Frontal cortex (tissue), 4 donors: ENCODE results near the gene CDCP1. TPM values are rescaled to one million over a fixed set of nuclear protein-coding genes. Genes with fewer than 3 reads are reported as not detected.

Experiments used
- DNase-seq, 2 donors: peaks; one replicate each; pipeline ENCODE4 v3.0.0; 2012; ENCODE audit warnings: low spot score in 2 of 2
- FAIRE-seq: peaks from 2 replicates; lab custom pipeline; 2012; peaks lifted over from hg19 to GRCh38; lab: Jason Lieb, UNC
- total RNA-seq: library from RNA; depleted of rRNA; stranded (reverse); fragments of >200 nt; gene quantifications from one replicate; pipeline ENCODE4 v1.2.3, GENCODE V29; 2014
- donor health status: control.
- donor health status: control.
- donor health status: control.

Gene CDCP1, protein sequence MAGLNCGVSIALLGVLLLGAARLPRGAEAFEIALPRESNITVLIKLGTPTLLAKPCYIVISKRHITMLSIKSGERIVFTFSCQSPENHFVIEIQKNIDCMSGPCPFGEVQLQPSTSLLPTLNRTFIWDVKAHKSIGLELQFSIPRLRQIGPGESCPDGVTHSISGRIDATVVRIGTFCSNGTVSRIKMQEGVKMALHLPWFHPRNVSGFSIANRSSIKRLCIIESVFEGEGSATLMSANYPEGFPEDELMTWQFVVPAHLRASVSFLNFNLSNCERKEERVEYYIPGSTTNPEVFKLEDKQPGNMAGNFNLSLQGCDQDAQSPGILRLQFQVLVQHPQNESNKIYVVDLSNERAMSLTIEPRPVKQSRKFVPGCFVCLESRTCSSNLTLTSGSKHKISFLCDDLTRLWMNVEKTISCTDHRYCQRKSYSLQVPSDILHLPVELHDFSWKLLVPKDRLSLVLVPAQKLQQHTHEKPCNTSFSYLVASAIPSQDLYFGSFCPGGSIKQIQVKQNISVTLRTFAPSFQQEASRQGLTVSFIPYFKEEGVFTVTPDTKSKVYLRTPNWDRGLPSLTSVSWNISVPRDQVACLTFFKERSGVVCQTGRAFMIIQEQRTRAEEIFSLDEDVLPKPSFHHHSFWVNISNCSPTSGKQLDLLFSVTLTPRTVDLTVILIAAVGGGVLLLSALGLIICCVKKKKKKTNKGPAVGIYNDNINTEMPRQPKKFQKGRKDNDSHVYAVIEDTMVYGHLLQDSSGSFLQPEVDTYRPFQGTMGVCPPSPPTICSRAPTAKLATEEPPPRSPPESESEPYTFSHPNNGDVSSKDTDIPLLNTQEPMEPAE
- 0.41 TPM for total RNA-seq

DNA sequence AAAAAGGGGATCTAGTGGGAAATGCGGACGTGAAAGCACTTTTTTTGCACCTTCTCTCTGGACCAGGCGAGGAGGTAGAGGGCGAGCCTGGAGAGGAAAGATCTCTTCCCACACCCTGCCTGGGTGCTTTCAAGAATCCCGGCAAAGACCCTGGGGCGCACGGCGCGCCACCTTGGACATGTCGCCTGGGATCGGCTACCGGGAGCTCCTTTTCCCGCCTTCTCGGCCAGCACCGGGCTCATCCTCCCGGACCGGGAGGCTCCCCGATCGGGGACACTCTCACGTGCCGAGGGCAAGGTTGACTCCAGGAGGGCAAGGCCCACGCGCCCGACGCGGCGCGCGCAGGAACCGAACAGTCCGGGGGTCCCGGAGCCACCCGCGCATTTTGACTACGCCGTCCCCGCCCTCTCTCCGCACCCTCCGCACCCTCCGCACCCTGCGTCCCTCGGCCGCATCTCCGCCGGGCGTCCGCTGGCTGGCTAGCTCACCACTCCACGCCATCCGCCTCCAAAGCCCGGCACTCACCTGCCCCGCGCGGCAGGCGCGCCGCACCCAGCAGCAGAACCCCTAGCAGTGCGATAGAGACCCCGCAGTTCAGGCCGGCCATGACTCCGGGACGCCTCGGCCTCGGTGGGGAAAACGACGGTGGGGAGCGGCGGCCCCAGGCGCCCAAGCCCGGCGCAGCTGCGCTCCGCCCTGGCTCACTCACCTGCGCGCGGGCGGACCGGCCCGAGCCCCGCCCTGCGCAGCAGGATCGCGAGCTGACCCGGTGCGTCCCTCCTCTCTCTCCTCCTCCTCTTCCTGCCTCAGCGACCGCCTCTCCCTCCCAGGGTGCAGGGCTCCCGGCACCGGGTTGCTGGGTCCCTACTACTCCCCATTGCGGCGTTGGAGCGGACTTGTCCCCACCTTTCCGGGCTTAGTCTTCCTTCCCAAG is at the start of gene CDCP1:
Gene CDCP1, minus strand, starts transcription at position 698 of the 934 bp plus-strand sequence. Its CDS starts 91 bp downstream, at position 607.
- DNase-seq (no peak), FAIRE-seq (no peak)

DNA sequence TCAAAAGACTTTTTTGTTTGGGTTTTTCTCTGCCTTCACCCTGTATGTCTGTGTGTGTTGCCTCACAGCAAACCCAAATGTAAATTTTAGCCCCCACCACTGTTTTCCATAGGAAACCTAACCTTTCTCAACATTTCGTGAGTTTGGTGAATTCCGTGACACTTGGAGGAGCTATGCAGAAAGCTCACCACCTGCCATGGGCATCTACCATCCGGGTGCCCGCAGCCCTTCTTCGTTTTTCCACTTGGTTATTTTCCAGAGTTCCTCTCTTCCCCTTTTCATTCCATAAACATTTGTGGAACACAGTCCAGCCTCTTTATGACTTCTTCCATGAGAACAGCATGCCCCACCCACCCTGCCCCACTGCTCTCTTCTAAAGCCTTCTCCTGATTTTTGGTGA is 48.6 kb upstream of the CDCP1 start:
- FAIRE-seq: no peak
- no peak for DNase-seq

DNA sequence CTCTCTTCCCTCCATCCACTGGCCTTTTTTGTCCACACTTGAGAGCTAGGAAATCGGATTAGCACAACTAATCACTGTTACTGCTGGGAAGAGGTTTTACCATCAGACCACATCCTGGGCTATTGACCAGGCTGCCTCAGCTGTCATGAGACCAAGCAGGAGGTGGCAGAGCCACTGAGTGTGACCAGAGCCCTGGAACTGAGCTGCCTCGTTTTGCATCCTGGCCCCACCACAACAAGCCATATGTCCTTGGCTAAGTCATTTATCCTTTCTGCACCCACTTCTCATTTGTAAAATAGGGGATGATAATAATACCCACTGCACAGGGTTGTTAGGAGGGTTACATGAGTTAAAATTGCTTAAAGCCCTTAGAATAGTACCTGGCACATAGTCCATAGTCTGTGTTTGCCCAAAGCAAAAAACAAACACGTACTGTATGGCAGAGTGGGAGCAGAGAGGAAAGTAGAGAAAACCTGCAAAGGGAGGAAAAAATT is 45.8 kb upstream of the CDCP1 start:
- DNase-seq (no peak), FAIRE-seq (no peak)

DNA sequence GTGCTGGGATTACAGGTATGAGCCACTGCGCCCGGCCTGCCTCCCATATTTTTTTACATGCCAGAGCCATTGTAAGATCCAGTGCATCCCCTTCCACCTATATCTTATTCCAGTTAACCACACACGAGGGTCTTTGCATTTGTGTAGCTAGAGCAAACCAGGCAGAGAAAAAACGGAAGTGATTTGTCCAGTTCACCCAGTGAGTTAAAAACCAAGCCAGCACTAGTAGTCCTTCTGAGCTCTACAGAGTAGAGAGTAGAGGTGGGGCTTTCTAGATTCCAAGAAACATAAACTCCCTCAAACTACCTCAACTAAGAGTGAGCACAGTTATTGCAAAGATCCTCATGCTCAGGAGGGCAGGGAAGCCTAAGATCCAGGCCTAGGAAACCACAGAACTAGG is 45.2 kb upstream of the CDCP1 start:
- no peak for DNase-seq
- FAIRE-seq: no peak

DNA sequence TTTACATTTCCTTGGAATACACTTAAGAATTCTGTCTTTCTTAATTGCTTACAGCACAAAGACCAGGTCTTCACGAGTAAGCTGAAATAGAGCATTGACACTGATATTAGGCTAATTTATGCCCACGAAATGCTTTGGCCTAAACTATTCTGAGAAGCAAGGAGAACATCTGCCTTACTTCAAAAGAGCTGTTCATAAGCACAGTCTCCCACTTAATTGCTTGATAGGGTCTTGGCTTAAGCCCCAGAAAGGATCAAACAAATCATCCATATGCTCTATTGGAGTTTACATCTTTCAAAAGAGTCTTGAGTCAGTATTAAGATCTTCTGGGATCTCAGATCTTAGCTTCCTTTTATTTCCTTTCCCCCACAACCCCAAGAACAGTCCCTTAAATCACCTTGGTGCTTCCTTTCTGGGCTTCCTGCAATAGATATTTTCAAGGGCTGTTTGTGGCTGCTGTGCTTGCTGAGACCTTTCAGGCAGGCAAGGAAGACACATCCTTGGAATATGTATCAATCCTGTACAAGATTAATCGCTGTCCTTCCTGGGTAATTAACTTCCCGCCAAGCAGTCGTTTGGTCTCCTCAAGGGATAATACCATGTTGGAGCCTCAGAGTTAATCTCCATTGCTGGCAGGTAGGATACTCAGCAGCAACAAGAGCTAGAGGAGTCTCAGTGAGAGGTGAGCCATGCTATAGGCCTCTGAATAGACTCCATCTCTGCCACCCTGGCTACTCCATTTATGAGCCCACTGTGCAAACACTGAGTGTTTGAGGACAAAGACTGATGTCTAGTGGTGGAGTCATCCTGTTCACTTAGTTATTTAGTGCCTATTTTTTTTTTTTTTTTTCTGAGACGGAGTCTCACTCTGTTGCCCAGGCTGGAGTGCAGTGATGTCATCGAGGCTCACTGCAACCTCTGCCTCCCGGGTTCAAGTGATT is 42.8 kb upstream of the CDCP1 start:
- FAIRE-seq (no peak), DNase-seq (no peak)

DNA sequence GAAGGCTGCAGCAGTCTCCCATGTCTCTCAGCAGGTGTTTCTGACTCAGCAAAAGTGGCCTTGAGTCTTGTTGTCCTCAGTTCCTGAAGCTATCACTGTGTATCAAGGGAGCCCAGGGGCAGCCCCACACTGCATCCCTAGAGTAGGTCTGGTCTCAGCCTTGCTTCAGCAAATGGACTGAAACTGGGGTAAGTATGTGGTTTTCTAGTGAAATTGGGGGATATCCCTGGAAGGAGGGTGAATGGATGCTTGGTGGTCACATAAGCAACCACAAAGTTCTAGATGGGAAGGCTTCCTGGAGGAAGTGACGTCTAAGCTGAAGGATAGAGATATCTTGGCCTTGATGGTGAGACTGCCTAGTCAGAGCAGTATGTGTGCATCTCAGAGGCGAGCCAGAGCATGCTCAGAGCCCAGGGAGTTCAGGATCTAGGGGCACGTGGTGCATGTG is 41.5 kb upstream of the CDCP1 start:
- DNase-seq (no peak), FAIRE-seq (no peak)

DNA sequence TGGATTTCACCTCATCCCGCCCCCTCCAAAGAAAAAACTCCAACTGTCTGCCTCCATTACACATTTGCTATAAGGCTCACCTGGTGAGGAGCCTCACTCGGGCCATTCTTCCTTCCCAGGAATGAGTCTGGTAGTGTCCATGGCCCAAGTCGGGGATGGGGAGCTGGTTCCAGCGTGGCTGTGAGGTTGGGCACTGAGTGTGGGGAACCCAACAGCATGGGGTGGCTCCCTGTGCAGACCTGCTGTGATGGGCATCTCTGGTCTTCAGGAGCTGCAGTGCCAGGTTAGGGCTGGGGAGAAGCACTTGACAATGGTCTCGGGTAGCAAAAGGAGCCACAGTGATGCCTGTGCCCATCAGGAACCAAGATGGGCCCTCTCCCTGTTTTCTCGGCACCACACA is 40.7 kb upstream of the CDCP1 start:
- DNase-seq: no peak
- no peak for FAIRE-seq

DNA sequence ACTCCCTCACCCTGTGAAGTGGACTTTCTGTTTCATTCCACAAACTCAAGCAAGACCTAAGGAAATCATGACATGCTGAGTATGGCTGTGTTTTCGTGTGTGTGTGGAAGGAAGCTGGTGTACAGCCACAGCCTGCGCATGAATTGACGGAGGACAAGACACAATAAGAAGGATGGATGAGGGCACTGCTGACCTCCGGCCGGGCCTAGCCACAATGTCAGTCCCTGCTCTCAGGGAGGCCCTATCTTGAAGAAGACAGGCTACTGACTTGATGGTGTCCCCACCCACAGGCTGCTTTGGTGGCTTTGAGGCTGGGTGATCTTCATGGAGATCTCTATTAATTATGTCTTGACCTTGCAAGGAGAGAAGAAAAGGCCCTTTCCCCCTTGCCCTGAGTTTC is 39.3 kb upstream of the CDCP1 start:
- FAIRE-seq: no peak
- DNase-seq: no peak

DNA sequence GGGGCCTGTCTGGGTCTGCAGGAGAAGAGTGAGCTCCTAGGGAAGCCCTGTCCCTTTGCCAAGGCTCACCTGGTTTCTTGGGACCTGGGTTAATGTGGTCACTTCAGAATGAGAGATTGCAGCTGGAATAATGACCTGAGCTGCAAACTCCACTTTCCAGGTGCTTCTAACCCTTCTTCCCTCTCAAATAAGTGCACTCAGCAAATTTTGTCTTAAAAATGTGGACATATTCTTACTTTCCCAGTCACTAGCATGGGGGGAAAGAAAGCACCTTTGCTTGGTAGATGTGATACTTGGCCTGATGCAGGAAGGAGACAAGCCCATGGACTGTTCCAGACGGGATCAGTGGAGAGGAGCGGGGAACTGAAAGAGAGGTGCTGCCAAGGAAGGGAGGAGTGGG is 38.9 kb upstream of the CDCP1 start:
- DNase-seq: no peak
- FAIRE-seq: no peak

DNA sequence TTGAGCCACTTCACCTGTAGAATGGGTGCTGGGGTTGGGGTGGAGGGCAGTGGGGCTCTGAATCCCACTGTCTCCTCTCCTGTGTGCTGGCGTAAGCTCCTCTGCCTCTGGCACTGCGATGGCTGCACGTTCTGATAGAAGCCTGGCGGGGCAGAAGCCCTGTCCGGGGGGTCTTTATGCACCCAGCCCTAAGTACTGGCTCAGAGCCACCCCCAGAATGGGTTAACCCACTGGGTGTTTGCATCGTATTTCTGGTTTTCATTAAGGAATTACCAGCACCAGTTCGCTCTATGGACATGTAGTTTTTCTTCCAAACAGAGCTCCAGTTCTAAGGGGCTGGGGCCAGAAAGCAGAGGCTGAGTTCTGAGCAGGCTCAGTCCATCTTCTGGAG is 37.7 kb upstream of the CDCP1 start:
- FAIRE-seq: no peak
- DNase-seq: no peak

DNA sequence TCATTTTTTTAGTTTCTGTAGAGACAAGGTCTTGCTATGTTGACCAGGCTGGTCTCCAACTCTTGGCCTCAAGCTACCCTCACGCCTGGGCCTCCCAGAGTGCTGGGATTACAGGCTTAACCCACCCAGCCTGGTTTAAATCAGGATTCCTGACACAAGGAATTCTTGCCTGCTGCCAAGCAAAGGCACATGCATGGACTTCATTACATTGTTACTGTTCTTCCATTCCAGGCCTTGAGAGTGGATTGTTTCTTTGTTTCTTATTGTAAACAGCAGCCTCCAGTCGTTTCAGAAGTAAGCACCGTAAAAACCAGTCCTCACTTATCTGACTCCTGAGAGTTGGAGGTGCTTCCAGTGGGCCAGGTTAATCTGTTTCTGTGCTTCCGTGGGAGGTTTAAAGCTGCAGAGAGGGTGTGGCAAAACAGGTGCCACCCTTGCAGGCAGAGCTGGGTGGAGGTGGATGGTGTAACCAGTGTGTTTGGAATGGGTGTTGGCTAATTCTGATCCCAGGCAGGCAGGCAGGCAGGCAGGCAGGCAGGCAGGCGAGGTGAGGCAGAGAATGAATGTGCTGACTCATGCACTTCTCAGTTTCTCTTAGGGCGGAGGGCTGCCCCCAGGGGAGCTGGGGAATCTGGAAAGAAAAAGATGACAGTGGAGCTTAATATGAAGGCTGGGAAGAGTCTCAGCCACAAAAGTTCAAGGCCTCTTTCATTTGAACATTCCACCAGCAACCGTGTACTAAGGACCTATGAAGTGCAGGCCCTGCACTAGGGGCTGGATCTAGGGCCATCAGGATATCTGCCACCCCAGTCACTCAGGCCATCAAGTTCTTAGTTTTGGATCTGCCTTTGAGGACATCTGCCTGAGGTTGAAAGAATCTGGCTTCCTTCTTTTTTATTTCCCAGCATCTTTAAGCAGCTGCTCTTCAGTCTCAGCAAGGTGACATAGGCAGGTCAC is 37.0 kb upstream of the CDCP1 start:
- FAIRE-seq: no peak
- no peak for DNase-seq

DNA sequence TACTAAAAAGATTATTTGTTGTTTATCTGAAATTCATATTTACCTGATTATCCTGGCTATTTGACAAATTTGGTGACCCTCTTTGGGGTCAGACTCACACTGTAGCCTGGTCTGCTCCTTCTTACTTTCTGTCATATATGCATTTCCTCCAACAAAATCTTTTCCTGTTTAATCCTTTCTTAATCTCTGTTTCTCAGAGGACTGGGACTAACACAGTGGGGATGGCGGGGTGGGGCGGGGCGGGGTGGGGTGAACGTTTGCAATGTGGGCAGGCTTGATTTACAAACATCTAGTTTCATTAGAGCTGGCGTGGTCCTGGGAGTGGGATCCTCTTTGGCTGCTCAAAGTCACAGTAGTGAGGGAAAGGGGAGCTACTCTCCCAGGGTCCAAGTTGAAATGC is 35.3 kb upstream of the CDCP1 start:
- DNase-seq (no peak), FAIRE-seq (no peak)

DNA sequence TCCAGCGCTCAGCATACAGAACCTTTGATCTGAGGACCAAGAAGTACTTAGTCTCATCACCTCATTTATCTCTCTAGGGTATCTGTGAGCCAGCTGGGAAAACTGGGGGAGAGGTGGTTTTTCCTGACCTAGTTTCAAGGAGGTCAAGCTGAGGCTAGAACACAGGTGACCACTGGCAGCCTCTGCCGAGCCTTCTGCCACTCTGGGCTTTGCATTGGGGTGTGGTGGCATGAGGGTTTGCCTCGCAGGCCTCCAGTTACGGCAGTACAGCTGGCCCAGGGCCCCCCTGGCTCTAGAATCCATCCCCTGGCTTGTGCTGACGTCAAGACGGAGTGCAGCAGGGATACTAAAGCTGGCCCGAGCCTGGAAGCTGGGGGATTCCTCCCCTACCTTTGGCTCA is 34.7 kb upstream of the CDCP1 start:
- no peak for FAIRE-seq

DNA sequence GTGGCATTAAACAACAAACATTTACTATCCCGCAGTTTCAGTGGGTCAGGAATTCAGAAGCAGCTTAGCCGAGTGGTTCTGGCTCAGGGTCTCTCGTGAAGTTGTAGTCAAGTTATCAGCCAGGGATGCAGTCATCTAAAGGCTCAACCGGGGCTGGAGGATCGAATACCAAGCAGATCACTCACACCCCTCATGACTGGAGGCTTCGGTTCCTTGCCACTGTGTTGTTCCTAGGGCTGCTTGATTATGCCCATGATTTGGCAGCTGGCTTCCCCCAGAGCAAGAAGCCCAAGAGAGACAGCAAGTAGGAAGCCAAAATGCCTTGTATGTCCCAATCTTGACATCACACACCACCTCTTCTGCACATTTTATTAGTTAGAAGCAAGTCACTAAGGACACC is 33.9 kb upstream of the CDCP1 start:
- FAIRE-seq (no peak), DNase-seq (no peak)

More for the DNA sequence above, 34.7 kb upstream of the CDCP1 start:
- no peak for DNase-seq

DNA sequence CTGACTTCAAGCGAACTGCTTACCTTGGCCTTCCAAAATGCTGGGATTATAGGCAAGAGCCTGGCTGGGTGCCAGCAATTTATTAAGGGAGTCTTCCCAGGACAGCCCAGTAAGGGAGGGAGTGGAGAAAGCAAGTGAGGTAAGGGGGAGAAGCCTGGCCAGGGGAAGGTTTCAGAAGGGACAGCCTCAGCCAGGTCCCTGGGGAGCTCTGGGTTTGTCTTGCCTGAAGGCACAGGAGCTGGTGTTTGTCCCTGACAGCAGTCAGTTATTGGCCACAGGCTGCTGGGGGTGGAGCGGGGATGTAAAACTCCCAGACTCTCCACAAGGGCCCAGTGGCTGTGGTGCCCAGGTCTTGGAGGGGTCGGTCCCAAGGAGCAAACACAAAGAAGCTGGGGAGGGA is 33.0 kb upstream of the CDCP1 start:
- no peak for DNase-seq
- FAIRE-seq: no peak

DNA sequence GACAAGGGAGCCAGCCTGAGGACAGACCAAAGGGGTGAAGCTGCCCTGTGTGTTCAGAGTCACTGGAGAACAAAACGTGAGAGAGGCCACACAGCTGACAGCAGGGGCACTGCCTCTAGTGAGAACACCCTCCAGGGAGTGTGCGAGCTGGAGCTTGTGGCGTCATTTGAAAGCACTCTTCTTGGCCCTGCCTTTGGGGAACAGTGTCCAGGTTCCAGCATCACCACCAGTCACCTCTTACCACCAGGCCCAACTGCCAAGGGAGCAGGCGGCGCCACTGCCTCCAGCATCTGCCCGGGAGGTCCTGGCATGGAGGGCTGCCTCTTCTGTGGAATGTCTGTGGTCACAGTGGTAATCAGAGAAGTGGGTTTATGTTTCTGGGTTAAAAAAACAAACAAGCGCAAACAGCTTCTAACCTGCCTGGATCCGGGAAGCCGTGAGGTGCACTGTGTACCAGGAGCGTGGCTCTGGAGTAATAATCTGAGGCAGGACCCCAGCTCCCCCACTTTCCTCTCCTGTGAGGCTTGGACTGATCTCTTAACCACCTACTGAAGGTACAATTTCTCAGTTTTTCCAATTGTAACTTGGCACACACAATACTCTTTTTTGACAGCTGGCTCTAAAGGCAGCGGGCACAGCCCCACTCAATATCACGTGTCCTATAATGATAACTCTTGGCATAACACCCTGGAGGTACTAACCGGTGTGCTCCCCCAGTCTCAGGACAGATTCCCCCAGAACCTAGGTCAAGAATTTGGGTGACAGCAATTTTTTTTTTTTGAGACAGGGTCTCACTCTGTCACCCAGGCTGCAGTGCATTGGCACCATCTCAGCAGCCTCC is 32.2 kb upstream of the CDCP1 start:
- no peak for DNase-seq
- no peak for FAIRE-seq

DNA sequence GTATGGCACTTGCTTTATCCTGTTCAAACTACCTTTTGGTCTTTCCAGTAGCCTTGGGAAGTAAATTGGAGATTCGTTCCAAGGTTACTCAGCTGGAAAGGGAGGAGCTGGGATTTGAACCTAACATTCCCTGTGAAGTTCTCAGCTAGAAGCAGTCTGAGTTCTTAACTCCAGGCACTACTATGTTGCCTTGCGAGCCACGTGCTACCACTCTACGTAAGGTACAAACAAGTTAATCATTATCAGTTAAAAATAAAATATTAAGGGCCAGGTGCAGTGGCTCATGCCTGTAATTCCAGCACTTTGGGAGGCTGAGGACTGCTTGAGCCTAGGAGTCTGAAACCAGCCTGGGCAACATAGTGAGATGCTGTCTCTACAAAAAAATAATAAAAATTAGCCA is 30.7 kb upstream of the CDCP1 start:
- DNase-seq (no peak), FAIRE-seq (no peak)
